H1 (cell line): Measurements from ENCODE around the gene CHD5. TPM values are rescaled to one million over a fixed set of nuclear protein-coding genes. Genes with fewer than 3 reads are reported as not detected.
A peak's percentile ranks its signal among the peaks of the same experiment; 100 is the strongest.

Experiments used
- CTCF ChIA-PET: fragments of 300-600 bp; sonication (Branson Sonifier 250); formaldehyde crosslinking; loops from one replicate; lab custom pipeline; 2021; ENCODE audit not compliant: partially characterized antibody; lab: Charles Lee
- POLR2A ChIA-PET: fragments of 300-600 bp; sonication (Branson Sonifier 250); formaldehyde crosslinking; loops from one replicate; lab custom pipeline; 2021; ENCODE audit warnings: inconsistent platforms; ENCODE audit not compliant: partially characterized antibody; lab: Charles Lee
- DNase-seq, 2 experiments: peaks; one replicate each; pipeline versions ENCODE4 v3.0.0 to v3.0.0-alpha.2; 2010 to 2022; ENCODE audit warnings: low spot score in 2 of 2, low read depth in 1 of 2, mixed read lengths in 1 of 2
- FAIRE-seq: peaks from 2 replicates; lab custom pipeline; 2011; peaks lifted over from hg19 to GRCh38; lab: Jason Lieb, UNC
- H2AFZ ChIP-seq: 2 replicates; pipeline ENCODE4 v1.8.1; 2012; ENCODE audit warnings: low read length, inconsistent platforms
- H2AK5ac ChIP-seq: 2 replicates; pipeline ENCODE4 v1.6.1; 2013; ENCODE audit warnings: low read depth, low read length
- H2BK120ac ChIP-seq: replicated peaks from 2 replicates; pipeline ENCODE3; 2013; ENCODE audit warnings: low read depth, low read length, inconsistent platforms
- H2BK12ac ChIP-seq: 2 replicates; pipeline ENCODE4 v1.6.1; 2013; ENCODE audit warnings: low read depth, low read length
- H2BK15ac ChIP-seq: 2 replicates; pipeline ENCODE4 v1.6.1; 2013; ENCODE audit warnings: low read length
- H2BK20ac ChIP-seq: 2 replicates; pipeline ENCODE4 v1.6.1; 2013; ENCODE audit warnings: low read length
- H2BK5ac ChIP-seq: 2 replicates; pipeline ENCODE4 v1.6.1; 2013; ENCODE audit warnings: low read depth, low read length
- H3K14ac ChIP-seq: 2 replicates; pipeline ENCODE4 v1.6.1; 2013; ENCODE audit warnings: inconsistent platforms; ENCODE audit not compliant: insufficient read length
- H3K18ac ChIP-seq: 2 replicates; pipeline ENCODE4 v1.6.1; 2013; ENCODE audit warnings: low read length; ENCODE audit errors: extremely low read depth
- H3K23ac ChIP-seq: 2 replicates; pipeline ENCODE4 v1.6.1; 2013; ENCODE audit warnings: inconsistent platforms; ENCODE audit not compliant: insufficient read length
- H3K23me2 ChIP-seq: 2 replicates; pipeline ENCODE4 v1.6.1; 2013; ENCODE audit warnings: low read depth, low read length
- H3K27ac ChIP-seq: 2 replicates; pipeline ENCODE4 v1.6.1; 2011; ENCODE audit warnings: low read depth, low read length, inconsistent platforms
- H3K27me3 ChIP-seq, 4 experiments: replicated peaks in 1 of 4; 1 replicate in 1 of 4; 2 replicates in 3 of 4; pipeline versions ENCODE4 v1.6.1 to v1.8.1; 2011 to 2013; ENCODE audit warnings: low read length in 3 of 4, mild to moderate bottlenecking in 3 of 4, inconsistent platforms in 2 of 4, mixed read lengths in 2 of 4, moderate library complexity in 1 of 4; ENCODE audit not compliant: control insufficient read depth in 3 of 4, insufficient read depth in 3 of 4; ENCODE audit errors: extremely low read depth in 1 of 4
- H3K36me3 ChIP-seq, 4 experiments: 2 replicates each; pipeline versions ENCODE4 v1.6.1 to v1.8.1; 2011 to 2013; ENCODE audit warnings: mild to moderate bottlenecking in 4 of 4, low read length in 3 of 4, moderate library complexity in 2 of 4, control low read depth in 1 of 4, inconsistent platforms in 1 of 4; ENCODE audit not compliant: insufficient read depth in 4 of 4, control insufficient read depth in 2 of 4
- H3K4ac ChIP-seq: replicated peaks from 2 replicates; pipeline ENCODE3; 2013; ENCODE audit warnings: low read length, low read depth, mixed read lengths, inconsistent platforms; ENCODE audit not compliant: insufficient read length
- H3K4me1 ChIP-seq, 4 experiments: replicated peaks in 1 of 4; 1 replicate in 1 of 4; 2 replicates in 3 of 4; pipeline versions ENCODE4 v1.6.1 to v1.8.1; 2011 to 2013; ENCODE audit warnings: low read length in 3 of 4, inconsistent platforms in 2 of 4, mixed read lengths in 1 of 4; ENCODE audit not compliant: insufficient read depth in 4 of 4, control insufficient read depth in 3 of 4
- H3K4me2 ChIP-seq, 2 experiments: 2 replicates each; pipeline versions ENCODE4 v1.6.1 to v1.8.1; 2011 to 2013; ENCODE audit warnings: low read depth in 2 of 2, low read length in 2 of 2, control low read depth in 1 of 2, inconsistent platforms in 1 of 2, mild to moderate bottlenecking in 1 of 2; ENCODE audit not compliant: insufficient read depth in 1 of 2
- H3K4me3 ChIP-seq, 4 experiments: fragments of 200-600, 300-600 bp in 1 of 4; sonication (generic), shearing (Covaris generic), sonication (Bioruptor Twin) in 1 of 4; 2 replicates each; pipeline versions ENCODE4 v1.5.1 to v1.8.1; 2011 to 2016; ENCODE audit warnings: low read length in 4 of 4, low read depth in 3 of 4, control low read depth in 2 of 4, inconsistent platforms in 2 of 4, mild to moderate bottlenecking in 2 of 4, mixed read lengths in 1 of 4, moderate library complexity in 1 of 4; ENCODE audit not compliant: insufficient read depth in 2 of 4; ENCODE audit errors: extremely low read depth in 1 of 4
- H3K56ac ChIP-seq: replicated peaks from 2 replicates; pipeline ENCODE3; 2013; ENCODE audit warnings: low read depth, mild to moderate bottlenecking, mixed read lengths, low read length, inconsistent platforms; ENCODE audit not compliant: insufficient read length
- H3K79me1 ChIP-seq: 2 replicates; pipeline ENCODE4 v1.6.1; 2013; ENCODE audit warnings: low read depth, low read length, control low read depth
- H3K79me2 ChIP-seq, 2 experiments: 2 replicates each; pipeline versions ENCODE4 v1.6.1 to v1.8.1; 2012 to 2013; ENCODE audit warnings: low read length in 2 of 2, mild to moderate bottlenecking in 2 of 2, inconsistent platforms in 1 of 2; ENCODE audit not compliant: insufficient read depth in 2 of 2, control insufficient read depth in 1 of 2
- H3K9ac ChIP-seq, 4 experiments: replicated peaks in 1 of 4; 1 replicate in 1 of 4; 2 replicates in 3 of 4; pipeline versions ENCODE4 v1.6.1 to v1.8.1; 2011 to 2013; ENCODE audit warnings: low read depth in 3 of 4, low read length in 3 of 4, control low read depth in 2 of 4, mild to moderate bottlenecking in 2 of 4, moderate library complexity in 2 of 4, inconsistent platforms in 1 of 4; ENCODE audit errors: extremely low read depth in 1 of 4
- H3K9me3 ChIP-seq, 2 experiments: 2 replicates each; pipeline versions ENCODE4 v1.6.1 to v1.8.1; 2012 to 2013; ENCODE audit warnings: mild to moderate bottlenecking in 2 of 2, moderate library complexity in 2 of 2, control low read depth in 1 of 2, inconsistent platforms in 1 of 2, low read depth in 1 of 2, low read length in 1 of 2, mixed read lengths in 1 of 2; ENCODE audit not compliant: insufficient read depth in 2 of 2
- H4K20me1 ChIP-seq, 2 experiments: replicated peaks in 1 of 2; 2 replicates each; pipeline versions ENCODE3 to v1.8.1; 2011 to 2013; ENCODE audit warnings: inconsistent platforms in 2 of 2, low read length in 2 of 2, mild to moderate bottlenecking in 1 of 2; ENCODE audit not compliant: insufficient read depth in 2 of 2, control insufficient read depth in 1 of 2
- H4K5ac ChIP-seq: 2 replicates; pipeline ENCODE4 v1.6.1; 2013; ENCODE audit warnings: low read length, low read depth, mixed read lengths, inconsistent platforms; ENCODE audit not compliant: insufficient read length
- H4K8ac ChIP-seq: 2 replicates; pipeline ENCODE4 v1.8.0; 2013; ENCODE audit warnings: mild to moderate bottlenecking, moderate library complexity, low read length, inconsistent platforms; ENCODE audit not compliant: insufficient read depth; ENCODE audit errors: extremely low read depth
- H4K91ac ChIP-seq: replicated peaks from 2 replicates; pipeline ENCODE3; 2013; ENCODE audit warnings: low read length, mixed read lengths, inconsistent platforms; ENCODE audit not compliant: insufficient read length
- CTCF ChIP-seq, 3 experiments: IDR thresholded peaks; 1 replicate in 2 of 3; 2 replicates in 1 of 3; pipeline versions ENCODE4 v1.5.1 to v1.6.1; 2011; ENCODE audit warnings: low read length in 3 of 3, mild to moderate bottlenecking in 3 of 3, inconsistent platforms in 2 of 3, low read depth in 1 of 3, moderate library complexity in 1 of 3; ENCODE audit not compliant: insufficient read depth in 1 of 3; ENCODE audit errors: control extremely low read depth in 1 of 3
- TBP ChIP-seq: IDR thresholded peaks from 2 replicates; pipeline ENCODE4 v1.6.1; 2011; ENCODE audit warnings: low read depth, low read length, improper control_type of control experiment
- WGBS, 2 experiments: shearing (Covaris generic) in 1 of 2; methylation state at CpG; one replicate each; pipeline versions ENCODE4 v1.1.6 to v1.1.7; 2013 to 2015; ENCODE audit warnings: low lambda C conversion rate in 2 of 2, mixed read lengths in 2 of 2, inconsistent platforms in 1 of 2, low coverage in 1 of 2, missing lambda C conversion rate in 1 of 2; ENCODE audit not compliant: insufficient replicate concordance in 2 of 2, insufficient coverage in 1 of 2, insufficient read length in 1 of 2; ENCODE audit errors: extremely low coverage in 1 of 2, missing lambda C conversion rate in 1 of 2; 5-methylcytosine and 5-hydroxymethylcytosine counted together
- polyA plus RNA-seq, 7 experiments: library from polyadenylated mRNA; depleted of rRNA in 3 of 7; stranded (reverse) in 5 of 7; unstranded in 2 of 7; fragments of >200 nt in 5 of 7; fragments of 200-250 nt in 2 of 7; gene quantifications; 1 replicate in 5 of 7; 2 replicates in 1 of 7; 4 replicates in 1 of 7; pipeline versions ENCODE4 v1.2.1 to v1.2.3, GENCODE V29; 2011 to 2013; ENCODE audit warnings: missing spikeins in 2 of 7, mixed read lengths in 2 of 7
- total RNA-seq: library from RNA; stranded (reverse); fragmentation: NEBNext Ultra II Directional; extraction: Animal tissue kit (Norgen Biotek cat#: 25700); gene quantifications from 2 replicates; pipeline ENCODE4 v1.2.1, GENCODE V29; 2021

Gene CHD5
- total and polyA plus RNA-seq, 2 of the 8 experiments (the other 6 are each of a cell fraction or from before 2014, with no cell fraction given): 0.42 to 1.8 TPM

- Histone ChIP-seq H2BK120ac (no peak overlapping the region), H3K4me3 (no peak overlapping the region), H3K4me1 (no peaks in the 10 kb centered on the region; a peak in 1 of 7 replicates), H4K91ac (no peak overlapping the region), H3K79me2 (no peaks in the 10 kb centered on the region), H2BK5ac (no peak overlapping the region), H3K27ac (no peak overlapping the region), H2BK12ac (0 out of 2 replicates have a peak overlapping the region, but pooled peaks have one; percentile 50), H3K27me3 (no peaks in the 10 kb centered on the region; a peak in 1 of 7 replicates), H2AK5ac (no peak overlapping the region), H3K18ac (no peak overlapping the region), H3K56ac (no peak overlapping the region), H2BK15ac (no peak overlapping the region), H3K4ac (no peak overlapping the region), H3K9me3 (no peaks in the 10 kb centered on the region), H3K9ac (no peak overlapping the region), H3K4me2 (no peak overlapping the region), H3K23me2 (peaks cover 16% of the 10 kb centered on the region; the same call in 1 of the 2 replicates), H4K20me1 (peaks cover 0 to 12% of the 10 kb centered on the region in 2 experiments), H2BK20ac (no peak overlapping the region), H4K8ac (no peak overlapping the region), H3K79me1 (no peaks in the 10 kb centered on the region), H3K23ac (no peak overlapping the region), H2AFZ (no peak overlapping the region), H3K36me3 (no peaks in the 10 kb centered on the region), H4K5ac (no peak overlapping the region), H3K14ac (no peak overlapping the region)
- 84% methylated on average over 19 of the region's 19 CpGs; no CpG with 5 or more reads in 1 of the 2 experiments for WGBS, 2 experiments
- POLR2A ChIA-PET: interaction anchor here (1.5 kb wide), 1 partner anchor 14 kb away, joined by 4 read pairs; no protein-coding TSS in a partner anchor
- DNase-seq (no peak), FAIRE-seq (no peak)
- CTCF ChIA-PET: interaction anchor here (0.7 to 5.4 kb wide), 22 partner anchors 9 to 131 kb away, joined by 3 to 40 read pairs (median 4); no protein-coding TSS in a partner anchor
- no peak for TF ChIP-seq TBP
- TF ChIP-seq CTCF (IDR thresholded peaks at IDR 0.05; ENCODE audit: control extremely low read depth in 1 of 3, insufficient read depth in 1 of 3, low read depth in 1 of 3, low read length in 3 of 3): no peak
Observed at GRCh38 chr1:6170742-6171201, 9.3 kb downstream of the CHD5 start.
